Renal cortex interstitium (tissue), 11 donors: ENCODE results near the gene PIP5K1B. TPM values are rescaled to one million over a fixed set of nuclear protein-coding genes. Genes with fewer than 3 reads are reported as not detected.

Experiments used
- DNase-seq, 11 donors: peaks; one replicate each; pipeline ENCODE4 v3.0.0-alpha.2; 2013; ENCODE audit warnings: low read depth in 9 of 11, low spot score in 4 of 11; ENCODE audit errors: extremely low read depth in 1 of 11
- polyA plus RNA-seq, 3 donors: library from polyadenylated mRNA; unstranded; fragments of 120-200 nt; gene quantifications; one replicate each; pipeline ENCODE4 v1.2.1, GENCODE V29; 2013; ENCODE audit not compliant: insufficient read length in 3 of 3

Gene PIP5K1B
- polyA plus RNA-seq, 3 donors: 6.3 to 8.4 (median 6.6) TPM

DNA sequence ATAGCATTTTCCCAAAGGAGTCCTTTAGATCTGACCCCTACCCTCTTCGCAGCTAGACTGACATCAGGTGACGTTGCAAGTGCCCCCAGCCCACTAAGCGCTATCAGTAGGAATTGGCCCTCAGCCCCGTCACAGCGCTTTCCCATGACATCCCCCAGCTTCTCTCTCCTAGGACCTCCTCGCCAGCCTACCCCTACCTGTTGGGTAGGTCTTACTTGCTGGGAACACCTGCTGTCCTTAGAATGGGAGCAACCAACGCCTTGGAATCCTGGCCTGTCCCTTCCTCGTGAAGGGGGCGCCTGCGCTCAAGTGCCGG lies 584 bp upstream of the PIP5K1B start:
- peak in 1 of 11 donors; percentile 27 for DNase-seq

GRCh38 chr9:68705531-68706362 lies 707 bp downstream of the PIP5K1B start:
- DNase-seq: peak in 5 of 11 donors; percentile 10 to 38 (median 18)

- peak in 6 of 11 donors; percentile 6 to 28 (median 13) for DNase-seq
Measured at GRCh38 chr9:68706363-68707201, 1.5 kb downstream of the PIP5K1B start.

GRCh38 chr9:68707801-68708488 lies 2.9 kb downstream of the PIP5K1B start:
- no peak for DNase-seq

DNA sequence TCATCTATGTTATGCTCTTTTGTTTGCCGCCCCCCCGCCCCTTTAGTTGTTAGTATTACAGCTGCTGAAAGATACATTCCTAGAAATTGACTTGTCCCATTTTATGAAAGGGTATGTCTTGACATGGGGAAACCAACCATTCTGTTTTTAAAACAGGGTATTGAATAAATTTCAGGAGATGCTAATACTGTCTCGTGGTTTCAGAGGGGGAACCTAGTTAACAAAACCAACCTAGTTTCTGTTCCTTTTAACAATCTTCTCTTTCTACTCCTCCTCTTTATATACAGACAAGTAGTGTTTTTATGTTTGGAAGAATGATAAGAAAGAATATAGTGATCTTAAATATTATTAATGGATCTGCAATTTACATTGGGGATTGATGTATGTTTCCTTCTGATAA lies 3.5 kb downstream of the PIP5K1B start:
- no peak for DNase-seq

GRCh38 chr9:68709291-68710110 lies 4.5 kb downstream of the PIP5K1B start:
- DNase-seq: no peak

GRCh38 chr9:68710111-68710471 lies 5.1 kb downstream of the PIP5K1B start:
- DNase-seq: no peak

GRCh38 chr9:68711281-68711680 lies 6.2 kb downstream of the PIP5K1B start:
- DNase-seq: no peak

DNA sequence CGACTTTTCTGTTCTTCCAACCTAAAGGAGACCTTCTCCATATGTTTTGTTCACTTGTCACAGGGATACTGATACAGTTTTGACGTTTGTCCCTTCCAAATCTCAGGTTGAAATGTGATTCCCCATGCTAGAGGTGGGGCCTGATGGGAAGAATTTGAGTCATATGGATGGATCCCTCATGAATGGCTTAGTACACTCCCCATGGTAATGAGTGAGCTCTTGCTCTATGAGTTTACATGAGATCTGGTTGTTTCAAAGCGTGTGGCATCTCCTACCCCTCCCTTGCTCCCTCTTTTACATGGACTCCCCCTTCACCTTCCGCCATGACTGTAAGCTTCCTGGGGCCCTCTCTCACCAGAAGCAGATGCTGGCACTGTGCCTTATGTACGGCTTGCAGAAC lies 6.9 kb downstream of the PIP5K1B start:
- no peak for DNase-seq

- DNase-seq: no peak
Measured at GRCh38 chr9:68714416-68715180, 9.6 kb downstream of the PIP5K1B start.

- DNase-seq: no peak
Measured at GRCh38 chr9:68715181-68715456, 10.1 kb downstream of the PIP5K1B start.

DNA sequence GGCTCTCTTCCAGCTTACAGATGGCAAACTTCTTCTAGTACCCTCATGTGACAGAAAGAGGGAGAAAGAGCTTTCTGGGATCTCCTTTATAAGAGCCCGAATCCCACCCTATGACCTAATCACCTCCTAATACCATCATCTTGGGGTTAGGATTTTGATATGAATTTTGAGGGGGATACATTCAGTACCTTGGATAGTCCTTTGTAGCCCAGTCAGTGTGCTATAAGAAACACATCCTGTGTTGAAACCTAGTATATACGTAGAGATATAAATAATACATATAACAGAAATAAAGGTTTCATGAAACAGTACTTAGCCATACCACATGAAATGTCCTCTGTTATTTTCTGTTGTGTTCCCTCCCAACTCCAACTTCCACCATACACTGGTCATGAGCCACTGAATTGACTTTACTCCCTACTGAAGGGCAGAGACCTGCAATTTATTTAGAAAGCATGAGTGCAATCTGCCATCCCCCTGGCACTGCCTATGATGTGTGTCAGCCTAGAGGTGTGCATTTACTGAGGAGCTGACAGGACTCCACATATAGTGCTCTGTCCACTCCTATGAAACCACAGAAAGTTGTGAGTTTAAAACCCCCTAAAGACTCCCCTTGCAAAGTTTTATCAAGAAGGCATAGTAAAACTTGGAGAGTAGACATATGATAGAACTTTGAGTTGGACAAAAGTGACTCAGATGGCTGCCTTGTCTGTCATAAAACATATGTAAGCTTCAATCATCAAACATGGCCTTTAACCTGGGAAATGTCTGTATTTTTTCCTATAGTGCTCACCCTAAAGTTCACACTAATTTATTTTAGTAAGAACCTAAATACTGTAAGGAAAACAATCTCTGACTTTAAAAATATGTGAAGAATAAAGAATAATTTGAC lies 12.8 kb downstream of the PIP5K1B start:
- no peak for DNase-seq

DNA sequence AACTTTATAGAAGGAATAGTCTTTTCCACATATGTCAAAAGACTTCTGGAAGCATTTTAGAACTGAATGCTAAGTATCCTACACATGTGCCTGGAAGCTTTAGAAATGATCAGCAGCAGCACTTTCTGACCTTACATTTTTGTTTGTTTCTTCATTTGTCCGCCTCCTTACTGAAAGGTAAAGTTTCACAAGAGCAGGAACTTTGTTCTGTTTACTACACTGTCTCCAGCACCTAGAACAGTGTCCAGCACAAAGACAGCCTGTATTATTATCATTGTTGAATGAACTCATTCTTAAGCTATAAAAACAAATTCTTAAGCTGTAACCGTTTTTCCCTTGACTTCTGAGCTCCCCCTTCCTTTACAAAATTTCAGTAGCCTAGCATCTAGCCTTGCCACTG lies 14.8 kb downstream of the PIP5K1B start:
- DNase-seq: no peak

- no peak for DNase-seq
Measured at GRCh38 chr9:68720656-68721313, 15.7 kb downstream of the PIP5K1B start.

DNA sequence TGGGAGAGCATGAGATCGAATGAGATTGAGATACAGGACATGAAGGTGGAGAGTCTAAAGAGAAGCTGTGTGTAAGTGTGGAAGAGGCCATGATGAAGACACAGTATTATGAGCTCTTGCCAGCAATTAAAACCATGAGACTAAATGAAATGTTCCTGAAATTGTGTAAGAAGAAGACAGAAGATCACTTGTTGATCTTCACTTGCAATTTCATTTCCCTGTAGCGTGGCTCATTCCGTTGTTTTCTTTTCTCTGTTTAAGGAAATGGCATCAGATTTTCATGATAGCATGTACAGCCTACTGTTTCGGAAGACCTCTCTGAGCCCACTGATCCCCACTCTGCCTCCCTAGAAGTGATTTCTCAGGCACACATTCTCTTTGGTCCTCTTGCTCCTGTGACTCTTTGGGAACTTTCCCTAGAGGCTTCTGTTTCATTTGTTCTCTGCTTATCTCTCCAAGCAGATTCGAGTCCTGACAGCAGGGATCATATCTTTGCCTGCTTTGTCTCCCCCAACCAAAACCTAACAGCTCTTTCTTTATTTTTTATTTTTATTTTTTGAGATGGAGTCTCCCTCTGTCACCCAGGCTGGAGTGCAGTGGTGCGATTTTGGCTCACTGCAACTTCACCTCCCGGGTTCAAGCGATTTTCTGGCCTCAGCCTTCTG lies 16.8 kb downstream of the PIP5K1B start:
- DNase-seq: no peak

- DNase-seq: no peak
Measured at GRCh38 chr9:68725070-68725469, 20.0 kb downstream of the PIP5K1B start.

DNA sequence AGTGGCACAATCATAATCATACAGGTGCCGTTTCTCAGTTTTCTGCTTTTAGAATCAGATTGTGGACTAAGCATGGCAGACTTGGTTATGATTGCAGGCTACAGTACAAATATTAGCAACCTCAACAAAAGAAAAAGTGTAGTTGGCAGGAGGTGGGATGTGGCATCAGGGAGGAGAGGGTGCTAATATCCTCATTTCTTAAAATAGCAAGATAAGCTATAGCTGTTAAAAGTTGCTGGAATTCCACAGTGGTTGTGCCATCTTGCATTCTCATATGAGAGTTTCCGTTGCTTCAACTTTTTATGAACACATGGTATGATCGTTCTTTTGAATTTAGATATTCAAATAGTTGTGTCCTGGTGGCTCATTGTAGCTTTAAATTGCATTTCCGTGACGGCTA lies 21.4 kb downstream of the PIP5K1B start:
- DNase-seq: no peak
